ENCODE measurements around the gene GMCL1.
"Not testable (repeated sequence)": the region's sequence is repeated elsewhere in the genome, so short reads cannot be mapped to it uniquely, and the experiment has no call there.

GMCL1 gene

GRCh38 chr2:69810550-69810949, 18.9 kb upstream of the GMCL1 start:
- no peak for DNase-seq

DNA sequence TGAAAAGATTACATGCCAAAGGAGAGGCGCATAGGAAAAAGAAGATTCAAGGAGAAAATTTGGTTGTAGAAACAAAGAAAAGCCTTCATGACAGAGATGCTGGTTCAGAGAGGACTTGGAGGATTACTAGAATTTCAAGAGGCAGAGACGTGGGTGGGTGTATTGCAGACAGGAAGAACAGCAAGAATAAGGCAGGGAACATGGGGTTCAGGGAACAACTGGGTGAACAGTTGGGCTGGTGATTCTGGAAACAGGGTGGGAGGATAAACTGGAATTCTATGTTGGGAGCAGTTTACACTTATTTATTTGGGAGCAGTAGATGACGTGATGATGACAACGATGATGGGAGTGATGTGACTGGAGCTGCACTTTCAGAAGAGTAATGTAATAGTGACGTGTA, 18.4 kb upstream of the GMCL1 start:
- no peak for DNase-seq

GRCh38 chr2:69811591-69811990, 17.9 kb upstream of the GMCL1 start:
- DNase-seq: no peak

DNA sequence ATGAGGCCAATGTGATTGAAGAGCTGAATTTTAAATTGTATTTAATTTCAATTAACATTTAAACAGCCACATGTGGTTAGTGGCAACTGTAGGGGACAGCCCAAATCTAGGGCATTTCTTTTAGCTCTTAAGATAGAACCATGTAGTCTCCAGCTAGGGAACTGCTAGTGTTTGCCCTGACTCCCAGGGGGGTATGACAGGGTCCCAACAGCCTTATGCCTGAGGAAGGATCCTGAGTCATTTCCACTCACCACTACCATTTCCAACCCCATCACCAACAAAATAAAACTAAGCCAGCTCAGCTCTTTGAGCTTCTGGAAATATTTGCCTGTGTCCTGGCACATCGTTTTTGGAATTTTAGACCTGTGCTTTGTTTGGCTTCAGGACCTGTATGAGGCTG, 13.7 kb upstream of the GMCL1 start:
- DNase-seq: no peak

GRCh38 chr2:69816923-69817542, 12.4 kb upstream of the GMCL1 start:
- peak; percentile 89 for DNase-seq

DNA sequence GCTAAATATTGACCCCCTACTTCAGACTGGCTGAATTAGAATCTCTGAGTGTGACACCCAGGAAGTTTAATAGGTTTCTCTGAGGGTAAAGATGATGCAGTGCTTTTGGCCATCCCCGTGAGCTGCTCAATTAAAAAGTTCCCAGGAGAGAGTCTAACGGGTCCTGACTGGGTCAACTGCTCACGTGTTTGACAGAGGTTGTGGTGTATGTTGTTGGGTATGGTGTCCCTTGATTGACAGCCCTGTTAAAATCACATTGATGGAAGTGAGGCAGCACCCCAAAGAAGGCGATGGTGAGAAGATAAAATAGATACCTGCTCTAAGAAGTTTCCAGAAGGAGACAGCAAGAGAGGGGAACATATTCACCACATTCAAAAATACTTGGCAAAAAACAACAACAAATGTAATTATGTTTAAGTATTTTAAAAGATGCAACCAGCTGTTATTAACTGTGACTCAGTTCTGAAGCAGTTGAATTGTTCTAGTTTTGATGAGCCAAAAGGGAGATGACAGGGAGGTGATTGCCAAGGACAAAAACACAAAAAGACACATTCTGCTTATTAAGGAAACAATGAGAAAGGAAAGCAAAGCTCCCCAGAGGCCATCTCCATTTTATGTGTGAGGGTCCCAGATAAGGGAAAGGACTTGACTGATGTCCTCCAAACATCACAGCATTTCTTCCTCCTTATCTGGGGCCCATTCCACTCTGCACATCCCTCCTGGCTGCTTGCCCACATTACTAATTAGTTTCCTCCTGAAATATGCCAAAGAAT, 11.5 kb upstream of the GMCL1 start:
- DNase-seq: no peak

- peak; percentile 8 for DNase-seq
These were observed 1.5 kb upstream of the GMCL1 start for GRCh38 chr2:69827796-69828540.

- no peak for DNase-seq
These were observed 563 bp upstream of the GMCL1 start for GRCh38 chr2:69828938-69829255.

GRCh38 chr2:69830045-69830905, 815 bp downstream of the GMCL1 start:
- peak; percentile 59 for DNase-seq

DNA sequence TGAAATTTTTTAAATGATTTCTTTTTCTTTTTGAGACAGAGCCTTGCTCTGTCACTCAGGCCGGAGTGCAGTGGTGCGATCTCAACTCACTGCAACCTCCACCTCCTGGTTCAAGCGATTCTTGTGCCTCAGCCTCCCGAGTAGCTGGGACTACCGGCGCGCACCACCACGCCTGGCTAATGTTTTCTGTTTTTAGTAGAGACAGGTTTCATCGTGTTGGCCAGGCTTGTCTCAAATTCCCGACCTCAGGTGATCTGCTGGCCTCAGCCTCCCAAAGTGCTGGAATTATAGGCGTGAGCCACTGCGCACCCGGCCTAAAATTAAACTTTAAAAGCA, 1.4 kb downstream of the GMCL1 start:
- DNase-seq: not testable (repeated sequence)

- no peak for DNase-seq
These were observed 2.0 kb downstream of the GMCL1 start for GRCh38 chr2:69831354-69831905.

DNA sequence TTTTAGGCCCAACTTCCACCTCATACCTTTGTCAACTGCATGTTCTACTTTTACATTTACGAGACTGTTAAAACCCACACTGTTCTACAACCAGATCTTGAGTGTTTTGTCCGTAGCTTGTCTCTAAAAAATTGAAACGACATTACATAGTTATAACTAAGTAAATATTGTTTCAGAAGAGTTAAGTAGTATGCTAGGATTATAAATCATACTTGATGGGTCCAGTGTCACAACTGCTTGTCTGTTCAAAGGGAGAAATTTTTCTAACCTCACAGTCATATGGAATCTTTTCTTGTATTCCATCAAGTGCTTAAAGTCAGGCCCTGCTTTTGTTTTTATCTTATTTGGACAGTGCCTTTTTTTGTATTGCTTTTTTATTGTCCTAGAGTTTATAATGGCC, 4.3 kb downstream of the GMCL1 start:
- no peak for DNase-seq

DNA sequence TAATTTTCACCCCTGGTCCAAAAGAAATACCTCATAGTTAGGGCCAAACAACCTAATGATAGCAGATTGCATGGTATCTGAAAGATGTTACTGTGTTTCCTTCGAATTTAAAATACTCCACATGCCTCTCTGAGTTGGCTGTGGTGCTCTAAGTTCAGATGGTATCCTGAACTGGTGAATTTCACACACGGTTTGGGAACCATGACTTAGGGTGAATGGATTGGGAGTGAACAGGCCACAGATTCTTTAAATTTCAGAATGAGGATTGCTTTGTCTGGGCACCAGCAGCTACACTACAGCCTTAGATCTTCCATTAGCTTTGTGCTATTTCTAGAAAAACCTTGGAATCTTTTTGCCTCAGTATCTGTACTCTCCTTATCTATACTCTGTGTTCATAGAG, 6.2 kb downstream of the GMCL1 start:
- no peak for DNase-seq

DNA sequence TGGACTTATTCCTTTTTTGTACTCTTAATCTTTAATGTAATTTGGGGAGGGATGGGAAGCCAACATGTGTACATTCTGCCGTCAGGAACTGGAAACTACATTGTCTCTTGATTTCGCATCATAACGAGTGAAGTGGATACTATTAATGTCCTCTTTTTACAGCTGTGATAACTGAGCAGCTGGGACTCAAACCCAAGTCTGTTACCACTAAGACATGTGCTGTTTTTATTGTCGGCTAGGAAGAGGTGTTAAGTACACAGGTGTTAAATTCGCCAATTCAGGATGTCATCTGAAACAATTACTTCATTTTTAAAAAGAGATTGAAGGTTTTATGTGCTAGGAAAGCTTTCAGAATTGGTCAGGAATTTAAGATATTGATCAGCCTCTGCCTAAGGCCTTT, 6.9 kb downstream of the GMCL1 start:
- no peak for DNase-seq

GRCh38 chr2:69837533-69837932, 8.1 kb downstream of the GMCL1 start:
- DNase-seq: peak; percentile 20

DNA sequence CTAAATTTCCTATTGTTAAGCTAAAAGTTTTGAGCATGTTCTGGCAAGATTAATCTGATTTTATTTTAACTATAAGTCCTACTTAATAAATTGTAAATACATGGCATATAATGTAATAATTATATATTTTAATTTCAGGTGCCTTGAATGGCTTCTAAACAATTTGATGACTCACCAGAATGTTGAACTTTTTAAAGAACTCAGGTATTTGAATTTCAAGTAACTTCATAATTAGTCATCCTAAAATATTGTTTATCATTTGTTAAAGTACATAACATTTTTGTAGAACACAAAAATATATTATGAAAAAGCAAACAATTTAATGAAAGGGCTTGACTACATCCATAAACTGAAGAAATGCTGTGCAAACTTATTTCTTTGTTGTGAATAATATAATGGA, 14.5 kb downstream of the GMCL1 start:
- DNase-seq: no peak

GRCh38 chr2:69844560-69844959, 15.1 kb downstream of the GMCL1 start:
- no peak for DNase-seq

GRCh38 chr2:69846182-69847067, 17.0 kb downstream of the GMCL1 start:
- no peak for DNase-seq

- no peak for DNase-seq
These were observed 17.8 kb downstream of the GMCL1 start for GRCh38 chr2:69847068-69847828.

DNA sequence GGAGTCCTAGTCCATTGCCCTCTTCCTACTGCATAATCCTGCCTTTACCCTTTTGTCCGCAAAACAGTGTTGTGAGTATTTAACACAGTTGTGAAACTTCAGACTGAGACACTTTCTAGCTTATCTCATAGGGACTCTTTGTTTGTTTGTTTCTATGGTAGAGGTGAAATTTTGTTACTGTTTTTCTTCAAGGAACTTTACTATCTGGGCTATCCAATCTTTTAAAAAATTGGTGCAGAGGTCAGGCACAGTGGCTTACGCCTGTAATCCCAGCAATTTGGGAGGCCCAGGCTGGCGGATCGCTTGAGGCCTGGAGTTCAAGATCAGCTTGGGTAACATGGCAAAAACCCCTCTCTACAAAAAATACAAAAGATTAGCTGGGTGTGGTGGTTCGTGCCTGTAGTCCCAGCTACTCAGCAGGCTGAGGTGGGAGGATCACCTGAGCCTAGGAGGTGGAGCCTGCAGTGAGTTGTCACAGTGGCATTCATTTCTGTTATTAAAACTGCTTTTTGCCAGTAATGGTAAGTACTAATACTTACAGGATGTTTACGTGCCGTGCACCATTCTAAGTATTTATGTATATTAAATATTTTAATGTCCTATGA, 18.8 kb downstream of the GMCL1 start:
- no peak for DNase-seq

DNA sequence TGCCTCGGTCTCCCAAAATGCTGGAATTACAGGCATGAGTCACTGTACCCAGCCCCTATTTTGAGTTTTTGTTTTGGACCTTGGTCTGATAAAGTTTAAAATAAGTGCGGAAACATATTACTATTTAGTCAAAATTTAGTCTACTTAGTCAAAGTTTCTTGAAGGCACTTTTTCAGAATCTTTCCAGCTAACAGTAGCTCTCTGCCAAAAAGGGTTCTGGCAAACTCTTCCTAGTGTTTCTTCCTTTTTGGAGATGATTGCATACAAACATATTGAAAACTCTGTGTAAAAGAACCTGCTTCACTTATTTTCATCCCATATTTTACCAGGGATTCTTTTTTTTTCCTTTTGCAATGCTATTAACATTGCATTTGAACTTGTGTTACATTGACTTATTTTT, 28.8 kb downstream of the GMCL1 start:
- DNase-seq: no peak

All from activated CD4-positive, alpha-beta T cell treated with anti-CD3 and anti-CD28 coated beads, Interleukin-2, Interleukin-6, amounts not matched to agents 100 ng/mL and 50 ng/mL, durations not matched to agents 16 hours and 8 hours (primary cell).